Mucosa of stomach (tissue), 1 donor: Measurements from ENCODE around the gene ZSWIM5.
"Not testable (repeated sequence)": the region's sequence is repeated elsewhere in the genome, so short reads cannot be mapped to it uniquely, and the experiment has no call there.

Source experiments
- H3K27me3 ChIP-seq: one replicate; pipeline ENCODE4 v1.7.0; 2013; ENCODE audit warnings: mild to moderate bottlenecking, low read length; ENCODE audit not compliant: control insufficient read depth, insufficient read depth
- H3K36me3 ChIP-seq: one replicate; pipeline ENCODE4 v1.7.0; 2013; ENCODE audit warnings: low read length; ENCODE audit not compliant: control insufficient read depth, insufficient read depth
- H3K4me1 ChIP-seq: one replicate; pipeline ENCODE4 v1.7.0; 2013; ENCODE audit warnings: mild to moderate bottlenecking, low read length; ENCODE audit not compliant: control insufficient read depth, insufficient read depth
- H3K4me3 ChIP-seq: one replicate; pipeline ENCODE4 v1.7.0; 2013; ENCODE audit warnings: low read length
- H3K9ac ChIP-seq: one replicate; pipeline ENCODE4 v1.7.0; 2013; ENCODE audit warnings: mild to moderate bottlenecking, low read length, moderate library complexity
- H3K9me3 ChIP-seq: one replicate; pipeline ENCODE4 v1.7.0; 2013; ENCODE audit warnings: mild to moderate bottlenecking, low read length, moderate library complexity; ENCODE audit not compliant: control insufficient read depth
- donor health status: Pancreatic carcinoma.

ZSWIM5 gene

GRCh38 chr1:45122724-45123123 lies 83.7 kb downstream of the ZSWIM5 start:
- H3K27me3 ChIP-seq = no peaks in the 10 kb centered on the region

GRCh38 chr1:45117766-45118165 lies 88.6 kb downstream of the ZSWIM5 start:
- Histone ChIP-seq H3K36me3 (no peaks in the 10 kb centered on the region), H3K9ac (no peak overlapping the region), H3K27me3 (peaks cover under 1% of the 10 kb centered on the region), H3K4me3 (no peak overlapping the region), H3K4me1 (no peaks in the 10 kb centered on the region), H3K9me3 (no peaks in the 10 kb centered on the region)

More at GRCh38 chr1:45122724-45123123, 83.7 kb downstream of the ZSWIM5 start:
- no peak overlapping the region for H3K9ac ChIP-seq
- H3K4me3 ChIP-seq = no peak overlapping the region
- H3K4me1 ChIP-seq = no peaks in the 10 kb centered on the region
- H3K36me3 ChIP-seq = no peaks in the 10 kb centered on the region
- no peaks in the 10 kb centered on the region for H3K9me3 ChIP-seq

- Histone ChIP-seq H3K27me3 (peaks cover 4% of the 10 kb centered on the region), H3K9ac (no peak overlapping the region), H3K36me3 (no peaks in the 10 kb centered on the region), H3K4me3 (no peak overlapping the region), H3K4me1 (no peaks in the 10 kb centered on the region), H3K9me3 (no peaks in the 10 kb centered on the region)
These were observed 89.6 kb downstream of the ZSWIM5 start for GRCh38 chr1:45116820-45117219.

GRCh38 chr1:45116340-45116739 lies 90.1 kb downstream of the ZSWIM5 start:
- Histone ChIP-seq H3K4me1 (no peaks in the 10 kb centered on the region), H3K9ac (no peak overlapping the region), H3K36me3 (no peaks in the 10 kb centered on the region), H3K27me3 (peaks cover 4% of the 10 kb centered on the region), H3K9me3 (no peaks in the 10 kb centered on the region), H3K4me3 (no peak overlapping the region)

- H3K9ac ChIP-seq, H3K4me1 ChIP-seq, H3K9me3 ChIP-seq, H3K36me3 ChIP-seq, H3K27me3 ChIP-seq, H3K4me3 ChIP-seq: not testable (repeated sequence)
These were observed 91.2 kb downstream of the ZSWIM5 start for GRCh38 chr1:45115198-45115597.

- no peak overlapping the region for H3K9ac ChIP-seq
- peaks cover 4% of the 10 kb centered on the region for H3K27me3 ChIP-seq
- H3K9me3 ChIP-seq = no peaks in the 10 kb centered on the region
- H3K4me1 ChIP-seq = no peaks in the 10 kb centered on the region
- no peaks in the 10 kb centered on the region for H3K36me3 ChIP-seq
- no peak overlapping the region for H3K4me3 ChIP-seq
These were observed 93.7 kb downstream of the ZSWIM5 start for GRCh38 chr1:45112661-45113060.

- H3K27me3 ChIP-seq = peaks cover 4% of the 10 kb centered on the region
- no peaks in the 10 kb centered on the region for H3K36me3 ChIP-seq
- no peak overlapping the region for H3K4me3 ChIP-seq
- H3K9ac ChIP-seq = no peak overlapping the region
- H3K4me1 ChIP-seq = no peaks in the 10 kb centered on the region
- H3K9me3 ChIP-seq = no peaks in the 10 kb centered on the region
These were observed 95.2 kb downstream of the ZSWIM5 start for GRCh38 chr1:45111239-45111638.

GRCh38 chr1:45107782-45108181 lies 98.6 kb downstream of the ZSWIM5 start:
- no peak overlapping the region for H3K9ac ChIP-seq
- no peaks in the 10 kb centered on the region for H3K36me3 ChIP-seq
- peaks cover 3% of the 10 kb centered on the region for H3K27me3 ChIP-seq
- H3K9me3 ChIP-seq = no peaks in the 10 kb centered on the region
- H3K4me3 ChIP-seq = no peak overlapping the region
- H3K4me1 ChIP-seq = no peaks in the 10 kb centered on the region

- H3K9me3 ChIP-seq, H3K36me3 ChIP-seq, H3K4me3 ChIP-seq: not testable (repeated sequence)
These were observed 99.5 kb downstream of the ZSWIM5 start for GRCh38 chr1:45106864-45107263.

GRCh38 chr1:45106156-45106545 lies 100.3 kb downstream of the ZSWIM5 start:
- H3K36me3 ChIP-seq, H3K4me1 ChIP-seq, H3K9me3 ChIP-seq, H3K4me3 ChIP-seq, H3K9ac ChIP-seq, H3K27me3 ChIP-seq: not testable (repeated sequence)

More at GRCh38 chr1:45106864-45107263, 99.5 kb downstream of the ZSWIM5 start:
- H3K9ac ChIP-seq, H3K27me3 ChIP-seq, H3K4me1 ChIP-seq: not testable (repeated sequence)

- not testable (repeated sequence) for H3K36me3 ChIP-seq, H3K4me3 ChIP-seq, H3K27me3 ChIP-seq, H3K9me3 ChIP-seq, H3K4me1 ChIP-seq, H3K9ac ChIP-seq
These were observed 100.8 kb downstream of the ZSWIM5 start for GRCh38 chr1:45105486-45106155.

- H3K27me3 ChIP-seq = no peaks in the 10 kb centered on the region
- no peak overlapping the region for H3K4me3 ChIP-seq
- H3K9ac ChIP-seq = no peak overlapping the region
- no peaks in the 10 kb centered on the region for H3K9me3 ChIP-seq
- H3K4me1 ChIP-seq = no peaks in the 10 kb centered on the region
- H3K36me3 ChIP-seq = no peaks in the 10 kb centered on the region
These were observed 102.9 kb downstream of the ZSWIM5 start for GRCh38 chr1:45103534-45103933.

- Histone ChIP-seq H3K4me1 (no peaks in the 10 kb centered on the region), H3K27me3 (no peaks in the 10 kb centered on the region), H3K9me3 (no peaks in the 10 kb centered on the region), H3K9ac (no peak overlapping the region), H3K36me3 (no peaks in the 10 kb centered on the region), H3K4me3 (no peak overlapping the region)
These were observed 104.5 kb downstream of the ZSWIM5 start for GRCh38 chr1:45101947-45102346.
